Measurements from ENCODE around the gene SNRNP27. TPM values are rescaled to one million over a fixed set of nuclear protein-coding genes. Genes with fewer than 3 reads are reported as not detected.
A peak's percentile ranks its signal among the peaks of the same experiment; 100 is the strongest.

SNRNP27 gene
- total RNA-seq, 2 donors from 2014 or later, result 61.7 to 73.3 TPM

DNA sequence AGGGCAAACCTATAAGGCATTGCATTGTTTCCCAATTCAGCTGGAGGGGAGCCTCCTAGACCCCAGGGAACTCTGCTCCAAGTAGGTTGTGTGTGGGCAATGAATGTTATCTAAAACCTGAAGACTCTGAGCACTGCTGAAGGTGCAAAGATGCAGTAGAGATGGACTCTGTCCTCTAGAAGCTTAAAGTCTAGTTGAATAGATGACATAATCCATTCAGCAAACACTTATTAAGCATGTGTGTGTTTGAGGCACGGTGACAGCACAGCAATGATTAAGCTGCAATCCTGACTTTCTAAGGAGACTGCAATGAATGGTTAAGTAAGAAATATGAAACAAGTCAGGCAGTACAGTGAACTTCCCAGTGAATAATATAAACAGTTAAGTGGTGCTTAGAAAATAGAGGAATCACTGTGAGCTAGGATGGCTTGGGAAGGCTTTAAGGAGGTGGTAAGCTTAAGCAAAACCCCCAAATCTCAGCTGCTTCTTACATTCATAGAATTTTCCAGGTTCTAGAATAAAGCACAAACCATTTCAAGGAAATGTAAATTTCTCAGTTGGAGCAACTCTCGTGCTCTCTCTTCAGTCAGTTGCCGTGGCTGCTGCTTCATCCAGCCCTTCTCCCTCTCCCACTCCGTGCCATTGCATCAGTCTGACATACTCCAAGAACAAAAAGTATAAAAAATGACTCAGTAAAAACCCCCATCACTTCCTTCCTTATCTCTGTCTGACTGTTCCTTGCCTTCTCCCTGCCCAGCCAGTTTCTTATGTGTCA, 40.3 kb downstream of the SNRNP27 start:
- no peaks in the 10 kb centered on the region for H3K9me3 ChIP-seq
- H3K4me3 ChIP-seq, result no peak overlapping the region
- peak; percentile 77 for DNase-seq (ENCODE audit: low spot score)
- H3K27me3 ChIP-seq, result no peaks in the 10 kb centered on the region
- peak overlapping the region in 1 of 2 donors; percentile 49 for H3K27ac ChIP-seq
- H3K4me1 ChIP-seq, result peaks cover 0 to 10% of the 10 kb centered on the region in 2 donors
- no peak for TF ChIP-seq CTCF (IDR thresholded peaks at IDR 0.05)
- H3K36me3 ChIP-seq, result peaks cover 38% of the 10 kb centered on the region

- DNase-seq (ENCODE audit: low spot score), result no peak
- TF ChIP-seq CTCF (IDR thresholded peaks at IDR 0.05), result no peak
- Histone ChIP-seq H3K9me3 (no peaks in the 10 kb centered on the region), H3K4me3 (no peak overlapping the region), H3K27ac (peak overlapping the region in 1 of 2 donors; percentile 49), H3K36me3 (peaks cover 44% of the 10 kb centered on the region), H3K4me1 (peaks cover 0 to 10% of the 10 kb centered on the region in 2 donors), H3K27me3 (no peaks in the 10 kb centered on the region)
Observed at GRCh38 chr2:69934614-69934908, 40.8 kb downstream of the SNRNP27 start.

- H3K9me3 ChIP-seq, result no peaks in the 10 kb centered on the region
- H3K36me3 ChIP-seq, result peaks cover 46% of the 10 kb centered on the region
- no peak overlapping the region for H3K4me3 ChIP-seq
- H3K4me1 ChIP-seq, result peaks cover 0 to 10% of the 10 kb centered on the region in 2 donors
- no peak for TF ChIP-seq CTCF (IDR thresholded peaks at IDR 0.05)
- no peaks in the 10 kb centered on the region for H3K27me3 ChIP-seq
- no peak overlapping the region for H3K27ac ChIP-seq
- DNase-seq (ENCODE audit: low spot score), result no peak
Observed at GRCh38 chr2:69935011-69935410, 41.3 kb downstream of the SNRNP27 start.

- H3K36me3 ChIP-seq, result peaks cover 55% of the 10 kb centered on the region
Observed at GRCh38 chr2:69936906-69937305, 43.1 kb downstream of the SNRNP27 start.

GRCh38 chr2:69937968-69938367, 44.2 kb downstream of the SNRNP27 start:
- no peak overlapping the region for H3K4me3 ChIP-seq
- TF ChIP-seq CTCF (IDR thresholded peaks at IDR 0.05), result no peak
- H3K9me3 ChIP-seq, result no peaks in the 10 kb centered on the region
- H3K36me3 ChIP-seq, result peaks cover 55% of the 10 kb centered on the region
- no peaks in the 10 kb centered on the region for H3K27me3 ChIP-seq
- no peak overlapping the region for H3K27ac ChIP-seq
- DNase-seq (ENCODE audit: low spot score), result no peak
- peaks cover 0 to 10% of the 10 kb centered on the region in 2 donors for H3K4me1 ChIP-seq

More at GRCh38 chr2:69936906-69937305, 43.1 kb downstream of the SNRNP27 start:
- DNase-seq (ENCODE audit: low spot score), result no peak
- Histone ChIP-seq H3K27me3 (no peaks in the 10 kb centered on the region), H3K4me3 (no peak overlapping the region), H3K9me3 (no peaks in the 10 kb centered on the region), H3K27ac (no peak overlapping the region), H3K4me1 (peaks cover 0 to 10% of the 10 kb centered on the region in 2 donors)
- TF ChIP-seq CTCF (IDR thresholded peaks at IDR 0.05), result no peak

DNA sequence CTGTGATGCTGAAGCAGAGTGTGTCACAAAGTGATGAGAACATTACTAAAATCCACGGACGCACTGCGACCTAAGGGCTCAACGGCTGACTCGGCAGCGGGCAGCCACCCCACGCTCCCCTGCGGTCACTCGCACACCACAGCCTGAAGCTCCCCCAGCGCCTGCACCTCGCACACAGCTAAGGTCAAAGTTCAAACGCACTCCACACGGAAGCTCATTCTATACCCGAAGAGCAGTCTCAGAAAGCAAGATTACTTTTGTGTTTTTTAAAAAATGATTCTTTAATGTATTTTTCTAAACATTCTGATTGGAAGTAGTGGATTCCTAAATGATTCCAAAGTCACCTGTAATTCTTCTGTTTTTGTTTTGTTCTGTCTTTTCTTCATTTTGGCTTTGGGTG, 46.0 kb downstream of the SNRNP27 start:
- H3K4me3 ChIP-seq, result no peak overlapping the region
- no peaks in the 10 kb centered on the region for H3K27me3 ChIP-seq
- no peak for DNase-seq (ENCODE audit: low spot score)
- H3K36me3 ChIP-seq, result peaks cover 55% of the 10 kb centered on the region
- H3K4me1 ChIP-seq, result no peaks in the 10 kb centered on the region
- H3K9me3 ChIP-seq, result no peaks in the 10 kb centered on the region
- TF ChIP-seq CTCF (IDR thresholded peaks at IDR 0.05), result no peak
- no peak overlapping the region for H3K27ac ChIP-seq
